ENCODE measurements around the gene TNIP2. TPM values are rescaled to one million over a fixed set of nuclear protein-coding genes. Genes with fewer than 3 reads are reported as not detected.
A peak's percentile ranks its signal among the peaks of the same experiment; 100 is the strongest.

The TNIP2 gene
- total and polyA plus RNA-seq, 10 donors: 32.7 to 53.5 (median 47.9) TPM

GRCh38 chr4:2735869-2736268, 20.3 kb downstream of the TNIP2 start:
- Histone ChIP-seq H3K27ac (no peak overlapping the region), H3K4me1 (peaks cover 0 to 7% (median 2%) of the 10 kb centered on the region in 6 donors), H3K36me3 (peaks cover 0 to 50% (median 29%) of the 10 kb centered on the region in 6 donors), H3K27me3 (replicated peaks in 1 of 7) (no peaks in the 10 kb centered on the region), H3K4me3 (no peak overlapping the region), H3K9me3 (peaks cover 0 to 17% (median 14%) of the 10 kb centered on the region in 8 donors)
- TF ChIP-seq, protein P1, sequence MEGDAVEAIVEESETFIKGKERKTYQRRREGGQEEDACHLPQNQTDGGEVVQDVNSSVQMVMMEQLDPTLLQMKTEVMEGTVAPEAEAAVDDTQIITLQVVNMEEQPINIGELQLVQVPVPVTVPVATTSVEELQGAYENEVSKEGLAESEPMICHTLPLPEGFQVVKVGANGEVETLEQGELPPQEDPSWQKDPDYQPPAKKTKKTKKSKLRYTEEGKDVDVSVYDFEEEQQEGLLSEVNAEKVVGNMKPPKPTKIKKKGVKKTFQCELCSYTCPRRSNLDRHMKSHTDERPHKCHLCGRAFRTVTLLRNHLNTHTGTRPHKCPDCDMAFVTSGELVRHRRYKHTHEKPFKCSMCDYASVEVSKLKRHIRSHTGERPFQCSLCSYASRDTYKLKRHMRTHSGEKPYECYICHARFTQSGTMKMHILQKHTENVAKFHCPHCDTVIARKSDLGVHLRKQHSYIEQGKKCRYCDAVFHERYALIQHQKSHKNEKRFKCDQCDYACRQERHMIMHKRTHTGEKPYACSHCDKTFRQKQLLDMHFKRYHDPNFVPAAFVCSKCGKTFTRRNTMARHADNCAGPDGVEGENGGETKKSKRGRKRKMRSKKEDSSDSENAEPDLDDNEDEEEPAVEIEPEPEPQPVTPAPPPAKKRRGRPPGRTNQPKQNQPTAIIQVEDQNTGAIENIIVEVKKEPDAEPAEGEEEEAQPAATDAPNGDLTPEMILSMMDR (IDR thresholded peaks at IDR 0.05 in 8 of 11, conservative IDR thresholded peaks at IDR 0.05 in 3 of 11): no peak
- TF ChIP-seq POLR2AphosphoS5 (IDR thresholded peaks at IDR 0.05): no peak
- TF ChIP-seq POLR2A (IDR thresholded peaks at IDR 0.05): no peak
- intact Hi-C loops (cut with DNase I; ENCODE audit: low total_unique reads): no loop called here
- no peak for DNase-seq

- TF ChIP-seq, protein P1 (IDR thresholded peaks at IDR 0.05 in 8 of 11, conservative IDR thresholded peaks at IDR 0.05 in 3 of 11): no peak
- TF ChIP-seq POLR2AphosphoS5 (IDR thresholded peaks at IDR 0.05) (no peak), POLR2A (IDR thresholded peaks at IDR 0.05) (no peak)
- Histone ChIP-seq H3K27ac (no peak overlapping the region), H3K36me3 (peaks cover 0 to 57% (median 31%) of the 10 kb centered on the region in 6 donors), H3K4me3 (no peak overlapping the region), H3K27me3 (replicated peaks in 1 of 7) (no peaks in the 10 kb centered on the region), H3K4me1 (peaks cover 0 to 7% (median 2%) of the 10 kb centered on the region in 6 donors), H3K9me3 (peaks cover 0 to 17% (median 14%) of the 10 kb centered on the region in 8 donors)
- DNase-seq: no peak
- intact Hi-C loops (cut with DNase I; ENCODE audit: low total_unique reads): no loop called here
- whole genome bisulfite sequencing, 5 donors: 32 to 70% (median 58%) methylated on average over 1 of the region's 1 CpG
Observed at GRCh38 chr4:2734612-2735011, 21.5 kb downstream of the TNIP2 start.

DNA sequence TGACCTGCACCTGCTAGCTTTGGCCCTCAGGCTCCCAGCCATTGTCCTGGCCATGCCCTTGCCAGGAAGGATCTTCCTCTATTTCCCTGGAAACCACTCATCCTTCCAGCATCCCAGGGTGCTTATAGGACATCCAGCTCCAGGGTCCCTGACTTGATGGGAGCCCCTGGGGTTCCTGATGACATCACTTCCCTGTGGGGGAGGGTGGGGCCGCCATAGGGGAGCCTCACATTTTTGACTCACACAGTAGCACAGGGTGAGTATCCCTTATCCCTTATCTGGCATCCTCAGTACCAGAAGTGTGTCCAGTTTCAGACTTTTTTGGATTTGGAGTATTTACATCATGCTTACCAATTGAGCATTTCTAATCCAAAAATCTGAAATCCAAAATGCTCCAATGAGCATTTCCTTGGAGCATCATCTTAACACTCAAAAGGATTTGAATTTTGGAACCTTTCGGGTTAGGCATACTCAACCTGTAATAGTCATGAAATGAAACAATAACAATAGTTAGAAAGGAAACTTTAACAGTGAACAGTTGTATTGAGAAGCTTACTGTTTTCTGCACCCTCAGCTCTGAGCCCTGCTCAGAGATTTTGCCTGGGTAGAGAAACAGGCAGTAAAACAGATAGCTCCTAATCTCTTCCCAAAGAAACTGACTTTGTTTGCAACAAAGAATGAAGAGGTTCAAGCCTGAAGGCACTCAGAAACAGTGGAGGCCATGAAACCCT, 22.1 kb downstream of the TNIP2 start:
- TF ChIP-seq POLR2AphosphoS5 (IDR thresholded peaks at IDR 0.05): no peak
- TF ChIP-seq, protein P1 (IDR thresholded peaks at IDR 0.05 in 8 of 11, conservative IDR thresholded peaks at IDR 0.05 in 3 of 11): no peak
- no peak for TF ChIP-seq POLR2A (IDR thresholded peaks at IDR 0.05)
- 74 to 89% (median 79%) methylated on average over 2 of the region's 2 CpGs for WGBS, 5 donors
- intact Hi-C loops (cut with DNase I; ENCODE audit: low total_unique reads): no loop called here
- Histone ChIP-seq H3K27ac (no peak overlapping the region), H3K27me3 (replicated peaks in 1 of 7) (no peaks in the 10 kb centered on the region), H3K4me1 (peaks cover 0 to 7% (median 2%) of the 10 kb centered on the region in 6 donors), H3K4me3 (no peak overlapping the region), H3K9me3 (peaks cover 0 to 17% (median 14%) of the 10 kb centered on the region in 8 donors), H3K36me3 (peaks cover 0 to 61% (median 37%) of the 10 kb centered on the region in 6 donors)
- DNase-seq: no peak

GRCh38 chr4:2733001-2733843, 22.9 kb downstream of the TNIP2 start:
- H3K4me3 ChIP-seq: no peak overlapping the region
- peak; percentile 58 for DNase-seq
- TF ChIP-seq POLR2AphosphoS5 (IDR thresholded peaks at IDR 0.05): peak in 1 of 3 donors; percentile 31
- TF ChIP-seq, protein P1 (IDR thresholded peaks at IDR 0.05 in 8 of 11, conservative IDR thresholded peaks at IDR 0.05 in 3 of 11): no peak
- TF ChIP-seq POLR2A (IDR thresholded peaks at IDR 0.05): no peak
- peaks cover 0 to 68% (median 38%) of the 10 kb centered on the region in 6 donors for H3K36me3 ChIP-seq
- no peaks in the 10 kb centered on the region for H3K27me3 ChIP-seq (replicated peaks in 1 of 7)
- peaks cover 0 to 7% (median 2%) of the 10 kb centered on the region in 6 donors for H3K4me1 ChIP-seq
- H3K9me3 ChIP-seq: peaks cover 0 to 17% (median 14%) of the 10 kb centered on the region in 8 donors
- no peak overlapping the region for H3K27ac ChIP-seq
- intact Hi-C loops (cut with DNase I; ENCODE audit: low total_unique reads): no loop called here
- WGBS, 5 donors: 87 to 92% (median 91%) methylated on average over 18 to 21 of the region's 21 CpGs

Measured in spleen (tissue), 11 donors.